Measurements from ENCODE around the gene SLC35F1. TPM values are rescaled to one million over a fixed set of nuclear protein-coding genes. Genes with fewer than 3 reads are reported as not detected.

Gene SLC35F1
- total RNA-seq, 1 donor from 2014 or later: 24.3 TPM

GRCh38 chr6:118316796-118317384, 409.8 kb downstream of the SLC35F1 start:
- Histone ChIP-seq H2AFZ (replicated peaks) (no peak overlapping the region), H3K27me3 (no peaks in the 10 kb centered on the region), H4K20me1 (ENCODE audit: low read depth) (no peaks in the 10 kb centered on the region), H3K9me3 (ENCODE audit: low read depth) (no peaks in the 10 kb centered on the region), H3K79me2 (ENCODE audit: low read depth) (no peaks in the 10 kb centered on the region), H3K4me3 (no peak overlapping the region), H3K36me3 (no peaks in the 10 kb centered on the region), H3K9ac (no peak overlapping the region), H3K27ac (no peak overlapping the region), H3K4me1 (peaks cover 34% of the 10 kb centered on the region), H3F3A (ENCODE audit: low read depth) (peaks cover 4% of the 10 kb centered on the region), H3K4me2 (no peak overlapping the region)
- Mint-ChIP-seq H3K27me3 (ENCODE audit: insufficient read depth, low read depth) (peaks cover 3% of the 10 kb centered on the region), H3K36me3 (peaks cover 31% of the 10 kb centered on the region), H3K9me3 (no peaks in the 10 kb centered on the region), H3K4me1 (peaks cover 8% of the 10 kb centered on the region), H3K27ac (no peak overlapping the region), H3K4me3 (no peak overlapping the region)
- TF ChIP-seq EZH2 (IDR thresholded peaks at IDR 0.05) (no peak), CTCF (IDR thresholded peaks at IDR 0.05) (no peak), EZH2phosphoT487 (IDR thresholded peaks at IDR 0.05) (no peak)
- DNase-seq (ENCODE audit: low spot score): no peak

- Mint-ChIP-seq H3K4me3 (no peak overlapping the region), H3K27me3 (ENCODE audit: insufficient read depth, low read depth) (peaks cover 3% of the 10 kb centered on the region), H3K27ac (no peak overlapping the region), H3K9me3 (no peaks in the 10 kb centered on the region), H3K36me3 (peaks cover 31% of the 10 kb centered on the region), H3K4me1 (peaks cover 8% of the 10 kb centered on the region)
- H3K9ac ChIP-seq: no peak overlapping the region
- DNase-seq (ENCODE audit: low spot score): no peak
- no peaks in the 10 kb centered on the region for H3K9me3 ChIP-seq (ENCODE audit: low read depth)
- no peaks in the 10 kb centered on the region for H3K79me2 ChIP-seq (ENCODE audit: low read depth)
- no peak overlapping the region for H3K4me3 ChIP-seq
- no peaks in the 10 kb centered on the region for H4K20me1 ChIP-seq (ENCODE audit: low read depth)
- no peaks in the 10 kb centered on the region for H3K36me3 ChIP-seq
- peaks cover 34% of the 10 kb centered on the region for H3K4me1 ChIP-seq
- TF ChIP-seq CTCF (IDR thresholded peaks at IDR 0.05) (no peak), EZH2 (IDR thresholded peaks at IDR 0.05) (no peak), EZH2phosphoT487 (IDR thresholded peaks at IDR 0.05) (no peak)
- H2AFZ ChIP-seq (replicated peaks): no peak overlapping the region
- H3K27ac ChIP-seq: no peak overlapping the region
- H3F3A ChIP-seq (ENCODE audit: low read depth): peaks cover 4% of the 10 kb centered on the region
- H3K4me2 ChIP-seq: no peak overlapping the region
- H3K27me3 ChIP-seq: no peaks in the 10 kb centered on the region
Measured at GRCh38 chr6:118317581-118318563, 410.8 kb downstream of the SLC35F1 start.

- Histone ChIP-seq H3K79me2 (ENCODE audit: low read depth) (no peaks in the 10 kb centered on the region), H3K9ac (no peak overlapping the region), H3K36me3 (no peaks in the 10 kb centered on the region), H3K4me3 (no peak overlapping the region), H3K27ac (no peak overlapping the region), H3K4me2 (no peak overlapping the region), H3K27me3 (no peaks in the 10 kb centered on the region), H3F3A (ENCODE audit: low read depth) (peaks cover 4% of the 10 kb centered on the region), H3K9me3 (ENCODE audit: low read depth) (no peaks in the 10 kb centered on the region), H3K4me1 (peaks cover 26% of the 10 kb centered on the region), H4K20me1 (ENCODE audit: low read depth) (no peaks in the 10 kb centered on the region), H2AFZ (replicated peaks) (no peak overlapping the region)
- H3K4me1 Mint-ChIP-seq: peaks cover 8% of the 10 kb centered on the region
- H3K27ac Mint-ChIP-seq: no peak overlapping the region
- no peak overlapping the region for H3K4me3 Mint-ChIP-seq
- TF ChIP-seq EZH2 (IDR thresholded peaks at IDR 0.05) (no peak), EZH2phosphoT487 (IDR thresholded peaks at IDR 0.05) (no peak), CTCF (IDR thresholded peaks at IDR 0.05) (no peak)
- no peaks in the 10 kb centered on the region for H3K9me3 Mint-ChIP-seq
- no peak for DNase-seq (ENCODE audit: low spot score)
- H3K36me3 Mint-ChIP-seq: peaks cover 27% of the 10 kb centered on the region
- H3K27me3 Mint-ChIP-seq (ENCODE audit: insufficient read depth, low read depth): peaks cover 3% of the 10 kb centered on the region
Measured at GRCh38 chr6:118318648-118319047, 411.6 kb downstream of the SLC35F1 start.
